ENCODE data around the gene TPBG.
"Not testable (repeated sequence)": the region's sequence is repeated elsewhere in the genome, so short reads cannot be mapped to it uniquely, and the experiment has no call there.

TPBG gene

GRCh38 chr6:82376636-82377035, 13.0 kb downstream of the TPBG start:
- no peak for DNase-seq

- DNase-seq = no peak
Measured at GRCh38 chr6:82380566-82381185, 17.1 kb downstream of the TPBG start.

DNA sequence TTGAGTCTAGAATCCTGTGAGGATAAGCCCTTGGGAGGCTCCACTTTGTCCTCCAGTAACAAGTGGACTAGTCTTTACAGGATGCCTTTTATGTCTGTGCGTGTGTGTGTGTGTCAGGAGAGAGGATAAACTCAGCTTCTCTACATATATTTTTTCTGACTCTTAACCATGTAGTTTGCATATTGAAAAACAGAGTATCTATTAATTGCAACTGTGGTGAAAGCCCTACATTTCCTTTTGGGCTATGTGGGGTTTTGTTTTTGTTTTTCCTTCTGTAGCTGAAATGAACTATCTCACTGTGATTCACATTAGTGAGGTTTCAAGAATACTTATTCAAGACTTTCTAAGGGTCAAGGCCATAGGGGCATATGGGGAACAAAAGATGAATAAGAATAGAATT, 17.7 kb downstream of the TPBG start:
- DNase-seq = no peak

DNA sequence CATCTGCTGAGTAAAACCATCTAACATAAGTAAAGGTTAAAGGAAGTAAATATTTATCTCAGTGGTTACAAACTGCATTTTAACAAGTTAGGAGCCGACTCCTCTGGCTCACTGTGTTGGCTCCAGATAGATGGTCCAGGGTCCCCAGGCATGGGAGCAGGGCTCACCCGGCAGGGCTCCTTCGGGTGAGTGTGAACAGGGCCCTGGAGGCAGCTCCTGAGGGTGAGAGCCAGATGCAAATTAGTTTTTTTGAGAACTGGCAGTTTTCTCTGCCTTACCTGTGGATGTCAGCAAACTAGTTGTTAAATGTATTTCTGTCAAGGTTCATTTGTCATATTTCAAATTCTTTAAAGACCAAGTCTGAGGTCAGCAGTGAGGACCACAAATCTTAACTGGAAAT, 21.5 kb downstream of the TPBG start:
- no peak for DNase-seq

DNA sequence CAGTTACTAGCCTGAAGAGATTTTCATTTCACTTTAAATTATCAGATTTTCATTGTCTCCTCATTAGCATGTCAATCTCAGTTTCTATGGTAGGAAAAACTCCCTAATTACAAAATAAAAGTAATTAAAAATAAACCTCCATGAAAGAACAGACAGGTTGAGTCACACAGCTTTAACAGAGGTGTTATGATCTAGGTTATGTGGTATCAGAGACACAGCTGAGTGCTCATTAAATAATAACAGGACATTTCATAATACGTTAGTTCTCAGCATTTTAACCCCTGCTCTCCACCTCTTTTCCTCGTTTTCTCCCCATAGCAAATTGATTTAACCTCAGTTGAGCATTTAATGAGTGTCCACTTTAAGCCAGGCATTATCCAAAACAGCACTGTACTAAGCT, 21.9 kb downstream of the TPBG start:
- no peak for DNase-seq

DNA sequence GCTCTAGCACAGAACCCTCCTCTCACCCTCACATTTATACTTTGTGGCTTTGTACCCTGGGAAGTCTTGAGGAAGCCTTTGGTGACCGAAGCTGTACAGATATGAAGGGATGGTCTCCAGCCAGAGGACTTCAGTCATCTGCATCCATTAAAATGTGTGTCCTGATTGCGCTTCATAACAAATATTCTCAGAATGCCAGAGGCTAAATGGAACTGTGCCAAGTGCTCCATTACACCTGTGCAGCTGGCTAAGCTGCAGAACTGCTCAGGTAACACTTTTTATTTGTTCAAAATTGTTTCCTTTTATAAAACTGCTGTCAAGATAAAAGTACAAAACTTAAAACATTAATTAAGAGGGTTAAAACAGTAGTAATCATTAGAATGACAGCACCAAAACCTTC, 22.3 kb downstream of the TPBG start:
- DNase-seq = no peak

DNA sequence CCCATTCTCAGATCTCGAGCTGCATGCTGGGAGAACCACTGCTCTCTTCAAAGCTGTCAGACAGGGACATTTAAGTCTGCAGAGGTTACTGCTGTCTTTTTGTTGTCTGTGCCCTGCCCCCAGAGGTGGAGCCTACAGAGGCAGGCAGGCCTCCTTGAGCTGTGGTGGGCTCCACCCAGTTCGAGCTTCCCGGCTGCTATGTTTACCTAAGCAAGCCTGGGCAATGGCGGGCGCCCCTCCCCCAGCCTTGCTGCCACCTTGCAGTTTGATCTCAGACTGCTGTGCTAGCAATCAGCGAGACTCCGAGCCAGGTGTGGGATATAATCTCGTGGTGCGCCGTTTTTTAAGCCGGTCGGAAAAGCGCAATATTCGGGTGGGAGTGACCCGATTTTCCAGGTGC, 31.2 kb downstream of the TPBG start:
- DNase-seq = not testable (repeated sequence)

GRCh38 chr6:82396964-82397751, 33.5 kb downstream of the TPBG start:
- DNase-seq = peak; percentile 17

- no peak for DNase-seq
Measured at GRCh38 chr6:82397962-82398692, 34.5 kb downstream of the TPBG start.

- no peak for DNase-seq
Measured at GRCh38 chr6:82408952-82409431, 45.4 kb downstream of the TPBG start.

GRCh38 chr6:82410151-82410648, 46.6 kb downstream of the TPBG start:
- DNase-seq = no peak

DNA sequence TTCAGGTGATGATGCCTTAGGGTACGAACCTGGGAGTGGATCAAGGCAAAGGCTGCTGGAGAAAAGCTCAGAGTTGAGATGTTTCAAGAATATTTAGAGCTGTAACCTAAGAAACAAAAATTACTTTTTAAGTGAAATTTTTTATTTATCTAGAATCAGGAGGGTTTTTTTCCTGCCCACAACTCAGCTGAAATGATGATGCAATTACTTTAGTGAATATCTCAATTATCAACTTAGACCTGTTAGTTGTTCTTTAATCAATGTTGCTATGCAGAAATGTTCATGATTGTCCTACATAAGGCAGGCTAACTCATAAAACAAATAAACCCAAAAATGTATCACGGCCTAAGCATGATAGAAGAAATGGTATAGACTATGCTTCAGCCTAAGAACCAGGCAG, 50.3 kb downstream of the TPBG start:
- no peak for DNase-seq

- DNase-seq = no peak
Measured at GRCh38 chr6:82415820-82416219, 52.2 kb downstream of the TPBG start.

DNA sequence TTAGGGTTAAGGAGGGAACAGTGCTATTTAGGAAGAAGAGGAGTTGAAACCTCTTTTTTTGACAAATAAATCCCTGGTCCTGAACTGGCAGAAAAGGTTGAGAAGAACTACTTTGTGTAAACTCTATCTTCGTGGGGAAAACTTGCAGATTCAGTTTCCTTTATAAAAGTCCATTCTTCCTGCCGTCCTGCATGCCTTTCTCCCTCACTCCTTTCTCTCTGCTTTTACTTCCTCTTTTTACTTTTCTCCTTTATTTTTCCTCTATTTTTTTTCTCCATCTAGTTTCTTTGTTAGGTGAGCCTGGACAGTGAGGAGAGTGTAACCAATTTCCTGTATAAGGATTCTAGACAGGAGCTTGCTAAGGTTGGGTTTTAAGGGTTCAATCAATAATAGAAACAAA, 52.7 kb downstream of the TPBG start:
- no peak for DNase-seq

Measured in inflammatory macrophage treated with lipopolysaccharide for 4 hours (primary cell).